Hepatocyte (in vitro differentiated cells): ENCODE results near the gene LCN2. TPM values are rescaled to one million over a fixed set of nuclear protein-coding genes. Genes with fewer than 3 reads are reported as not detected.

Source experiments
- DNase-seq: peaks from one replicate; pipeline ENCODE4 v3.0.0-alpha.2; 2016; ENCODE audit warnings: low spot score
- H2AFZ ChIP-seq: fragments of 200-600 bp; sonication (generic); 2 replicates; pipeline ENCODE4 v1.6.0; 2016; ENCODE audit warnings: antibody characterized with exemption, mild to moderate bottlenecking
- H3K27ac ChIP-seq: fragments of 200-600 bp; sonication (generic); 2 replicates; pipeline ENCODE4 v1.5.1; 2016; ENCODE audit warnings: mild to moderate bottlenecking
- H3K27me3 ChIP-seq: fragments of 200-600 bp; sonication (generic); 2 replicates; pipeline ENCODE4 v1.6.1; 2016
- H3K36me3 ChIP-seq: fragments of 200-600 bp; sonication (generic); replicated peaks from 2 replicates; pipeline ENCODE4 v1.5.1; 2016; ENCODE audit warnings: low read depth; ENCODE audit not compliant: insufficient read depth
- H3K4me1 ChIP-seq: fragments of 200-600 bp; sonication (generic); 2 replicates; pipeline ENCODE4 v1.5.1; 2016; ENCODE audit warnings: mild to moderate bottlenecking, moderate library complexity; ENCODE audit not compliant: insufficient read depth
- H3K4me2 ChIP-seq: fragments of 200-600 bp; sonication (generic); 2 replicates; pipeline ENCODE4 v1.6.0; 2016
- H3K4me3 ChIP-seq: fragments of 200-600 bp; sonication (generic); 2 replicates; pipeline ENCODE4 v1.5.1; 2016; ENCODE audit warnings: mild to moderate bottlenecking
- H3K79me2 ChIP-seq: fragments of 200-600 bp; sonication (generic); 2 replicates; pipeline ENCODE4 v1.6.0; 2017; ENCODE audit warnings: mild to moderate bottlenecking
- H3K9me2 ChIP-seq: fragments of 200-600 bp; sonication (generic); replicated peaks from 2 replicates; pipeline ENCODE4 v1.6.0; 2017; ENCODE audit warnings: mild to moderate bottlenecking; ENCODE audit not compliant: insufficient read depth
- H3K9me3 ChIP-seq: fragments of 200-600 bp; sonication (generic); 2 replicates; pipeline ENCODE4 v1.5.1; 2016; ENCODE audit warnings: low read depth, mild to moderate bottlenecking
- H4K20me1 ChIP-seq: fragments of 200-600 bp; sonication (generic); 2 replicates; pipeline ENCODE4 v1.6.0; 2016; ENCODE audit warnings: mild to moderate bottlenecking; ENCODE audit not compliant: insufficient read depth, poor library complexity, severe bottlenecking
- EZH2 ChIP-seq: fragments of 200-600 bp; sonication (generic); IDR thresholded peaks from 2 replicates; pipeline ENCODE4 v1.6.1; 2016; ENCODE audit warnings: antibody characterized with exemption, mild to moderate bottlenecking, borderline replicate concordance
- EZH2phosphoT487 ChIP-seq: fragments of 200-600 bp; sonication (generic); IDR thresholded peaks from one replicate; pipeline ENCODE4 v1.6.1; 2018; ENCODE audit warnings: antibody characterized with exemption, mild to moderate bottlenecking, low read depth, moderate library complexity; ENCODE audit not compliant: unreplicated experiment, severe bottlenecking
- WGBS: methylation state at CpG from one replicate; pipeline ENCODE4 v1.1.6; 2016; ENCODE audit warnings: low lambda C conversion rate; ENCODE audit errors: missing lambda C conversion rate; 5-methylcytosine and 5-hydroxymethylcytosine counted together
- polyA plus RNA-seq: library from polyadenylated mRNA; unstranded; fragments of >200 nt; fragmentation: Nextera tagmentation; extraction: Ambion mirVana; gene quantifications from 2 replicates; pipeline ENCODE4 v1.2.1, GENCODE V29; 2016
- total RNA-seq: library from RNA; depleted of rRNA; stranded (reverse); fragments of >200 nt; gene quantifications from 2 replicates; pipeline ENCODE4 v1.2.3, GENCODE V29; 2014
- TF ChIP-seq, protein P1 (sequence below): fragments of 200-600 bp; sonication (generic); IDR thresholded peaks from 2 replicates; pipeline ENCODE4 v1.5.1; 2016; ENCODE audit warnings: antibody characterized with exemption, mild to moderate bottlenecking; ENCODE audit not compliant: poor library complexity

Gene LCN2
- total and polyA plus RNA-seq, 2 experiments from 2014 or later, result 5.3 to 12.8 TPM

DNA sequence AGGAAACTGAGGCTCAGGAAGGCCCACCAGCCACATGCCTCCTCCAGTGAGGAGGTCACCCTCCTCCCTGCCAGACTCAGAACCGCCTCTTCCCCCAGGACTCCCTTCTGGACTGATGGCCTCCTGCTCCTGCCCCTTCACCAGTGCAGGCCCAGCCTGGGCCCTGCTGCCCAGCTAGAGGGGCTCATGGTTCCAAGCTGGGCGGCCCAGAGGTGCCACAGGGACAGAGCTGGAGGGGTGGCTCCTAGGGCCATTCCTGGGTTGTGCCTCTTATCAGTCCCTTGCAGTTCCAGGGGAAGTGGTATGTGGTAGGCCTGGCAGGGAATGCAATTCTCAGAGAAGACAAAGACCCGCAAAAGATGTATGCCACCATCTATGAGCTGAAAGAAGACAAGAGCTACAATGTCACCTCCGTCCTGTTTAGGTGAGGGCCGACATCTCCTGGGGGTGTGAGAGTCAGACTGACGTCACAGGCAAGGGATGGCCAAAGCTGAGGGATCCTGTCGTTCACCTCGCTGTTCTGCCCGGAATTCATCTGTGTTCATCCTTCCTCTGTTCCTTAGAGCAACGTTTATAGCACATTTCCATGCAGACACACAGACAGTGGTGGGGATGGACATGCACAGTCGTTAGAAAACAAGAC lies 819 bp downstream of the LCN2 start:
- no peak overlapping the region for H3K4me2 ChIP-seq
- no peaks in the 10 kb centered on the region for H3K9me2 ChIP-seq
- H2AFZ ChIP-seq, result no peak overlapping the region
- H3K4me1 ChIP-seq, result peaks cover 10% of the 10 kb centered on the region
- H3K79me2 ChIP-seq, result no peaks in the 10 kb centered on the region
- 79% methylated on average over 11 of the region's 11 CpGs for WGBS
- no peak overlapping the region for H3K27ac ChIP-seq
- no peaks in the 10 kb centered on the region for H3K9me3 ChIP-seq
- TF ChIP-seq, protein P1, sequence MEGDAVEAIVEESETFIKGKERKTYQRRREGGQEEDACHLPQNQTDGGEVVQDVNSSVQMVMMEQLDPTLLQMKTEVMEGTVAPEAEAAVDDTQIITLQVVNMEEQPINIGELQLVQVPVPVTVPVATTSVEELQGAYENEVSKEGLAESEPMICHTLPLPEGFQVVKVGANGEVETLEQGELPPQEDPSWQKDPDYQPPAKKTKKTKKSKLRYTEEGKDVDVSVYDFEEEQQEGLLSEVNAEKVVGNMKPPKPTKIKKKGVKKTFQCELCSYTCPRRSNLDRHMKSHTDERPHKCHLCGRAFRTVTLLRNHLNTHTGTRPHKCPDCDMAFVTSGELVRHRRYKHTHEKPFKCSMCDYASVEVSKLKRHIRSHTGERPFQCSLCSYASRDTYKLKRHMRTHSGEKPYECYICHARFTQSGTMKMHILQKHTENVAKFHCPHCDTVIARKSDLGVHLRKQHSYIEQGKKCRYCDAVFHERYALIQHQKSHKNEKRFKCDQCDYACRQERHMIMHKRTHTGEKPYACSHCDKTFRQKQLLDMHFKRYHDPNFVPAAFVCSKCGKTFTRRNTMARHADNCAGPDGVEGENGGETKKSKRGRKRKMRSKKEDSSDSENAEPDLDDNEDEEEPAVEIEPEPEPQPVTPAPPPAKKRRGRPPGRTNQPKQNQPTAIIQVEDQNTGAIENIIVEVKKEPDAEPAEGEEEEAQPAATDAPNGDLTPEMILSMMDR, result no peak
- no peak for TF ChIP-seq EZH2
- TF ChIP-seq EZH2phosphoT487, result no peak
- H3K4me3 ChIP-seq, result no peak overlapping the region
- H3K27me3 ChIP-seq, result no peaks in the 10 kb centered on the region
- no peaks in the 10 kb centered on the region for H3K36me3 ChIP-seq
- no peaks in the 10 kb centered on the region for H4K20me1 ChIP-seq
- DNase-seq, result no peak

DNA sequence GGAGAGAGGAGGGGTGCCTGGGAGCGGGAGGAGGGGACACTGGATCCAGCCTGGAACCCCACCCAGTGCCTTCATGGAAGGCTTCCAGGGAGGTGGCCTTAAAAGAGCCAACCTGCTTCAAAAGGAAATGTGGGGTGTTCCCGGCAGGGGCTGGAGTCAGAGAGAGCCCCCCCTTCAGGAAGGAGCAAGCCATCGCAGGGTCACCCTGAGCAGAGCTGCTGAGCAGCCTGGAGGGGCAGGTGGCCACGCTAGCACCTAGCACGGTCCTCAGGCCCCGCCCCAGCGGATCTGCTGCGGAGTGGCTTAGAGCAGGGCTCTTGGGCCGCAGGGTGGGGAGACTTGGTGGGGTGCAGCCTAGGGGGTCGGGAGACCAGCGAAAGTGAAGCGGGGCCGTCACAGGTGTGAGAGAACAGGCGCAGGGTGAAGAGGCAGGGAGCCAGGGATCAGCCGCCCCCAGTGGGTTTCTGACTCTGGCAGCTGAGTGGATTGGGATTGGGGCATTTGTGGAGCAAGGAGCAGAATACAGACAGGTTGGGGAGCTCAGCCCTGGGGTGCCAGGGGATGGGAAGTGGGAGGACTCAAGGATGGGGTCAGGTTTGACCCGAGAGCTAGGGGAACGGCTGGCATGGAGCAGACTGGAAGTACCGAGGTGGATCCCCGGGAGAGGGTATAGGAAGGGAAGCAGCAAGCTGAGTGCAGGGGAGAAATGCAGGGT lies 1.5 kb downstream of the LCN2 start:
- no peak overlapping the region for H3K27ac ChIP-seq
- no peaks in the 10 kb centered on the region for H3K27me3 ChIP-seq
- H3K79me2 ChIP-seq, result no peaks in the 10 kb centered on the region
- peaks cover 10% of the 10 kb centered on the region for H3K4me1 ChIP-seq
- H3K4me3 ChIP-seq, result no peak overlapping the region
- no peak for DNase-seq
- H3K9me3 ChIP-seq, result no peaks in the 10 kb centered on the region
- H3K4me2 ChIP-seq, result no peak overlapping the region
- WGBS, result 74% methylated on average over 18 of the region's 19 CpGs
- H3K9me2 ChIP-seq, result no peaks in the 10 kb centered on the region
- H2AFZ ChIP-seq, result no peak overlapping the region
- H3K36me3 ChIP-seq, result no peaks in the 10 kb centered on the region
- H4K20me1 ChIP-seq, result no peaks in the 10 kb centered on the region
- TF ChIP-seq EZH2phosphoT487 (no peak), EZH2 (no peak)
- TF ChIP-seq, protein P1, result no peak

DNA sequence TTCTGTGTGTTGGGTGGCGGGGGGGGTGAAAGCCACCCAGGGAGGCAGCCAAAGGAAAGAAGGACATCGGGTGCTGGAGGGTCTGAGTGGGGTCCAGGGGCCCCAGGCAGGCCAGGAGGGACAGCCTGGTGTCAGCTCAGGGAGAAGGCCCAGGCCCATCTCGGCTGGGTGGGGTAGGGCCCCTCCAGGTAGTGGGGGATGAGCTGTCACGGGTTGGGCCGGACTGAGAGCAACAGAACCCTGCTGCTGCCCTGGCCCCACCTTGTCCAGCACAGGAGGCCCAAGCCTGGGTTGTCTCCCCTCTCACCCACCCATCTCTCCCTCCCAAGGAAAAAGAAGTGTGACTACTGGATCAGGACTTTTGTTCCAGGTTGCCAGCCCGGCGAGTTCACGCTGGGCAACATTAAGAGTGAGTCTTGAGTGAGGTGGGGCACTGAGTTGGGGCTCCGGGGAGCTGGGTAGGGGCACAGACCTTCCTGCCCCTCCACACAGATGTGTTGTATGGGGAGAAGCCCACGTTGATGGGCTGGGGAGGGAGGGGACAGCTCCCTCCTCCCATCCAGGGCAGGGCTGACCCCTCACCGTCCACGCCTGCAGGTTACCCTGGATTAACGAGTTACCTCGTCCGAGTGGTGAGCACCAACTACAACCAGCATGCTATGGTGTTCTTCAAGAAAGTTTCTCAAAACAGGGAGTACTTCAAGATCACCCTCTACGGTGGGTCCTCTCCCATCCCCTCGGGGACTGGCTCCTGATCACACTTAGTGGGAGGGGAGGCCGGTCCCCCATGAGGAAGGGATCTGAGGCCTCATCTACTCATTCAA lies 2.3 kb downstream of the LCN2 start:
- TF ChIP-seq, protein P1, result no peak
- TF ChIP-seq EZH2phosphoT487, result no peak
- no peaks in the 10 kb centered on the region for H3K27me3 ChIP-seq
- H3K27ac ChIP-seq, result no peak overlapping the region
- H3K4me2 ChIP-seq, result no peak overlapping the region
- no peaks in the 10 kb centered on the region for H3K79me2 ChIP-seq
- no peak overlapping the region for H2AFZ ChIP-seq
- H3K36me3 ChIP-seq, result no peaks in the 10 kb centered on the region
- peak; percentile 1 for DNase-seq
- no peaks in the 10 kb centered on the region for H3K9me2 ChIP-seq
- H3K9me3 ChIP-seq, result no peaks in the 10 kb centered on the region
- no peak overlapping the region for H3K4me3 ChIP-seq
- 88% methylated on average over 18 of the region's 18 CpGs for WGBS
- H3K4me1 ChIP-seq, result peaks cover 10% of the 10 kb centered on the region
- no peaks in the 10 kb centered on the region for H4K20me1 ChIP-seq
